ENCODE measurements around the gene SPTAN1.
"Not testable (repeated sequence)": the region's sequence is repeated elsewhere in the genome, so short reads cannot be mapped to it uniquely, and the experiment has no call there.

DNA sequence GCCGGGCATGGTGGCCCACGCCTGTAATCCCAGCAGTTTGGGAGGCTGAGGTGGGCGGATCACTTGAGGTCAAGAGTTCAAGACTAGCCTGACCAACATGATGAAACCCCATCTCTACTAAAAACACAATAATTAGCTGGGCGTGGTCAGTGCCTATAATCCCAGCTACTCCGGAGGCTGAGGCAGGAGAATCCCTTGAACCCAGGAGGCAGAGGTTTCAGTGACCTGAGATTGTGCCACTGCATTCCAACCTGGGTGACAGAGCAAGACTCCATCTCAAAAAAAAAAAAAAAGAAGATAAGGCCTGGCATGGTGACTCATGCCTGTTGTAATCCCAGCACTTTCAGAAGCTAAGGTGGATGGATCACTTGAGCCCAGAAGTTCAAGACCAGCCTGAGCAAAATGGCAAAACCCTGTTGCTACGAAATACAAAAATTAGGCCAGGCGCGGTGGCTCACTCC, 114.1 kb downstream of the SPTAN1 start:
- TF ChIP-seq, protein P1, sequence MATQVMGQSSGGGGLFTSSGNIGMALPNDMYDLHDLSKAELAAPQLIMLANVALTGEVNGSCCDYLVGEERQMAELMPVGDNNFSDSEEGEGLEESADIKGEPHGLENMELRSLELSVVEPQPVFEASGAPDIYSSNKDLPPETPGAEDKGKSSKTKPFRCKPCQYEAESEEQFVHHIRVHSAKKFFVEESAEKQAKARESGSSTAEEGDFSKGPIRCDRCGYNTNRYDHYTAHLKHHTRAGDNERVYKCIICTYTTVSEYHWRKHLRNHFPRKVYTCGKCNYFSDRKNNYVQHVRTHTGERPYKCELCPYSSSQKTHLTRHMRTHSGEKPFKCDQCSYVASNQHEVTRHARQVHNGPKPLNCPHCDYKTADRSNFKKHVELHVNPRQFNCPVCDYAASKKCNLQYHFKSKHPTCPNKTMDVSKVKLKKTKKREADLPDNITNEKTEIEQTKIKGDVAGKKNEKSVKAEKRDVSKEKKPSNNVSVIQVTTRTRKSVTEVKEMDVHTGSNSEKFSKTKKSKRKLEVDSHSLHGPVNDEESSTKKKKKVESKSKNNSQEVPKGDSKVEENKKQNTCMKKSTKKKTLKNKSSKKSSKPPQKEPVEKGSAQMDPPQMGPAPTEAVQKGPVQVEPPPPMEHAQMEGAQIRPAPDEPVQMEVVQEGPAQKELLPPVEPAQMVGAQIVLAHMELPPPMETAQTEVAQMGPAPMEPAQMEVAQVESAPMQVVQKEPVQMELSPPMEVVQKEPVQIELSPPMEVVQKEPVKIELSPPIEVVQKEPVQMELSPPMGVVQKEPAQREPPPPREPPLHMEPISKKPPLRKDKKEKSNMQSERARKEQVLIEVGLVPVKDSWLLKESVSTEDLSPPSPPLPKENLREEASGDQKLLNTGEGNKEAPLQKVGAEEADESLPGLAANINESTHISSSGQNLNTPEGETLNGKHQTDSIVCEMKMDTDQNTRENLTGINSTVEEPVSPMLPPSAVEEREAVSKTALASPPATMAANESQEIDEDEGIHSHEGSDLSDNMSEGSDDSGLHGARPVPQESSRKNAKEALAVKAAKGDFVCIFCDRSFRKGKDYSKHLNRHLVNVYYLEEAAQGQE (IDR thresholded peaks at IDR 0.05; ENCODE audit: unreplicated experiment), result not testable (repeated sequence)
- not testable (repeated sequence) for TF ChIP-seq JUNB (IDR thresholded peaks at IDR 0.05; ENCODE audit: unreplicated experiment); EZH2 (IDR thresholded peaks at IDR 0.05; ENCODE audit: low read depth, unreplicated experiment); POLR2AphosphoS5 (IDR thresholded peaks at IDR 0.05; ENCODE audit: low read depth); STAT1 (IDR thresholded peaks at IDR 0.05; ENCODE audit: unreplicated experiment); NANOG (IDR thresholded peaks at IDR 0.05; ENCODE audit: borderline replicate concordance); CREB1 (CRISPR knock-in tag; IDR thresholded peaks at IDR 0.05; ENCODE audit: low read depth); EZH2phosphoT487 (IDR thresholded peaks at IDR 0.05; ENCODE audit: unreplicated experiment); ZNF114 (CRISPR knock-in tag; IDR thresholded peaks at IDR 0.05)
- TF ChIP-seq, protein P2, sequence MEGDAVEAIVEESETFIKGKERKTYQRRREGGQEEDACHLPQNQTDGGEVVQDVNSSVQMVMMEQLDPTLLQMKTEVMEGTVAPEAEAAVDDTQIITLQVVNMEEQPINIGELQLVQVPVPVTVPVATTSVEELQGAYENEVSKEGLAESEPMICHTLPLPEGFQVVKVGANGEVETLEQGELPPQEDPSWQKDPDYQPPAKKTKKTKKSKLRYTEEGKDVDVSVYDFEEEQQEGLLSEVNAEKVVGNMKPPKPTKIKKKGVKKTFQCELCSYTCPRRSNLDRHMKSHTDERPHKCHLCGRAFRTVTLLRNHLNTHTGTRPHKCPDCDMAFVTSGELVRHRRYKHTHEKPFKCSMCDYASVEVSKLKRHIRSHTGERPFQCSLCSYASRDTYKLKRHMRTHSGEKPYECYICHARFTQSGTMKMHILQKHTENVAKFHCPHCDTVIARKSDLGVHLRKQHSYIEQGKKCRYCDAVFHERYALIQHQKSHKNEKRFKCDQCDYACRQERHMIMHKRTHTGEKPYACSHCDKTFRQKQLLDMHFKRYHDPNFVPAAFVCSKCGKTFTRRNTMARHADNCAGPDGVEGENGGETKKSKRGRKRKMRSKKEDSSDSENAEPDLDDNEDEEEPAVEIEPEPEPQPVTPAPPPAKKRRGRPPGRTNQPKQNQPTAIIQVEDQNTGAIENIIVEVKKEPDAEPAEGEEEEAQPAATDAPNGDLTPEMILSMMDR (conservative IDR thresholded peaks at IDR 0.05; ENCODE audit: low read depth in 2 of 2), result not testable (repeated sequence)
- TF ChIP-seq, protein P3, sequence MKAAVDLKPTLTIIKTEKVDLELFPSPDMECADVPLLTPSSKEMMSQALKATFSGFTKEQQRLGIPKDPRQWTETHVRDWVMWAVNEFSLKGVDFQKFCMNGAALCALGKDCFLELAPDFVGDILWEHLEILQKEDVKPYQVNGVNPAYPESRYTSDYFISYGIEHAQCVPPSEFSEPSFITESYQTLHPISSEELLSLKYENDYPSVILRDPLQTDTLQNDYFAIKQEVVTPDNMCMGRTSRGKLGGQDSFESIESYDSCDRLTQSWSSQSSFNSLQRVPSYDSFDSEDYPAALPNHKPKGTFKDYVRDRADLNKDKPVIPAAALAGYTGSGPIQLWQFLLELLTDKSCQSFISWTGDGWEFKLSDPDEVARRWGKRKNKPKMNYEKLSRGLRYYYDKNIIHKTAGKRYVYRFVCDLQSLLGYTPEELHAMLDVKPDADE (IDR thresholded peaks at IDR 0.05), result not testable (repeated sequence)
